Thyroid gland (tissue), 4 donors: Measurements from ENCODE around the gene BSX.

Experiments
- POLR2A ChIP-seq, 2 donors: fragments of 450-650 bp; IDR thresholded peaks; one replicate each; pipeline ENCODE4 v1.6.1; 2017; ENCODE audit warnings: antibody characterized with exemption in 2 of 2, mild to moderate bottlenecking in 2 of 2, moderate library complexity in 1 of 2
- TF ChIP-seq, protein P1 (sequence below), 6 experiments: fragments of 200-600 bp in 3 of 6; fragments of 450-650 bp in 3 of 6; sonication (generic) in 3 of 6; IDR thresholded peaks; one replicate each; pipeline ENCODE4 v1.5.1; 2016 to 2019; ENCODE audit warnings: antibody characterized with exemption in 6 of 6, mild to moderate bottlenecking in 2 of 6, inconsistent platforms in 1 of 6, moderate library complexity in 1 of 6

DNA sequence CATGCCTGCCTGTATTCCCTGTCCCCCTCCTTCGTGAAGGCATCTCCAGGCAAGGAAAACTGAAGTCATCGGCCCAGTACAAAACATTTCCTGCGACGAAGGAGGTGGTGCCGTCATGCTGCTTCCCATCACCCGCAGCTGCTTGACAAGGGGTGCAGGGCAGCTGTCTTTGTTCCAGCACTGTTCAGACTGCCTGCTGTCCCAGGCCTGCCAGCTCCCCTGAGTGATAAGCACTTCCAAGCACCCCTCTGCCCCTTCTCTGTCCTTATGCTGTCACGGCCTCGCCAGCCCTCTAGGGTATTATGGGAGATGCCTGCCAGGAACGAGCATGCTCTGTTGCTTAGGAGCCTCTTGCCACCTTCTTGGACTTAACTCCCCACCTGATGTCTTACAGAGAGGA lies 37.1 kb upstream of the BSX start:
- TF ChIP-seq, protein P1, sequence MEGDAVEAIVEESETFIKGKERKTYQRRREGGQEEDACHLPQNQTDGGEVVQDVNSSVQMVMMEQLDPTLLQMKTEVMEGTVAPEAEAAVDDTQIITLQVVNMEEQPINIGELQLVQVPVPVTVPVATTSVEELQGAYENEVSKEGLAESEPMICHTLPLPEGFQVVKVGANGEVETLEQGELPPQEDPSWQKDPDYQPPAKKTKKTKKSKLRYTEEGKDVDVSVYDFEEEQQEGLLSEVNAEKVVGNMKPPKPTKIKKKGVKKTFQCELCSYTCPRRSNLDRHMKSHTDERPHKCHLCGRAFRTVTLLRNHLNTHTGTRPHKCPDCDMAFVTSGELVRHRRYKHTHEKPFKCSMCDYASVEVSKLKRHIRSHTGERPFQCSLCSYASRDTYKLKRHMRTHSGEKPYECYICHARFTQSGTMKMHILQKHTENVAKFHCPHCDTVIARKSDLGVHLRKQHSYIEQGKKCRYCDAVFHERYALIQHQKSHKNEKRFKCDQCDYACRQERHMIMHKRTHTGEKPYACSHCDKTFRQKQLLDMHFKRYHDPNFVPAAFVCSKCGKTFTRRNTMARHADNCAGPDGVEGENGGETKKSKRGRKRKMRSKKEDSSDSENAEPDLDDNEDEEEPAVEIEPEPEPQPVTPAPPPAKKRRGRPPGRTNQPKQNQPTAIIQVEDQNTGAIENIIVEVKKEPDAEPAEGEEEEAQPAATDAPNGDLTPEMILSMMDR (IDR thresholded peaks at IDR 0.05) = no peak
- TF ChIP-seq POLR2A (IDR thresholded peaks at IDR 0.05) = no peak
